ENCODE data around the gene SHD. TPM values are rescaled to one million over a fixed set of nuclear protein-coding genes. Genes with fewer than 3 reads are reported as not detected.

The SHD gene
- total RNA-seq, 1 donor from 2014 or later, result not detected

GRCh38 chr19:4297901-4298809, 19.1 kb downstream of the SHD start:
- intact Hi-C loops (cut with micrococcal nuclease), result no loop called here

DNA sequence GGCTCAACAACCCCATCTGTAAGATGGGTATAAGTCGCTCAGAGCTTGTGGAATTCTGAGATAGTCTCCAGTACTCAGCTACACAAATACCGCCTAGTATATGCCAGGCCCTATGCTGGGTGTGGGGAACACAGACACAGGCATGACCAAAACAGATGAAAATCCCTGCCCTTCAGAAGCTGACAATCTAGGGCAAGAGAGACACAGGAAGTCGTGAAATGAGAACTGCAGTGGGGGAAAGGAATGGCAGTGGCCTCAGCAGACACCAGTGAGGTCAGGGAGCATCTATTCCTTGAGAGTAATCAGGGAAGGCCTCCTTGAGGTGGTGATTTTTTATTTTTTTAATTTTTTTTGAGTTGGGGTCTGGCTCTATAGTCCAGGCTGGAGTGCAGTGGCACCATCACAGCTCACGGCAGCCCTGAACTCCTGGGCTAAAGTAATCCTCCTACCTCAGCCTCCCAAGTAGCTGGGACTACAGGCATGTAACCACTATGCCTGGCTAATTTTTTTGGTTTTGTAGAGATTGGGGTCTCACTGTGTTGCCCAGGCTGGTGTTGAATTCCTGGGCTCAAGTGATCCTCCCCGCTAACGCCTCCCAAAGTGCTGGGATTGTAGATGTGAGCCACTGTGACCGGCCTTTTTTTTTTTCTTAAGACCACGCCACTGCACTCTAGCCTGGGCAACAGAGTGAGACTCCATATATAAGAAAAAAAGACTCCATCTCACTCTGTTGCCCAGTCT, 19.9 kb downstream of the SHD start:
- intact Hi-C loops (cut with micrococcal nuclease), result no loop called here

DNA sequence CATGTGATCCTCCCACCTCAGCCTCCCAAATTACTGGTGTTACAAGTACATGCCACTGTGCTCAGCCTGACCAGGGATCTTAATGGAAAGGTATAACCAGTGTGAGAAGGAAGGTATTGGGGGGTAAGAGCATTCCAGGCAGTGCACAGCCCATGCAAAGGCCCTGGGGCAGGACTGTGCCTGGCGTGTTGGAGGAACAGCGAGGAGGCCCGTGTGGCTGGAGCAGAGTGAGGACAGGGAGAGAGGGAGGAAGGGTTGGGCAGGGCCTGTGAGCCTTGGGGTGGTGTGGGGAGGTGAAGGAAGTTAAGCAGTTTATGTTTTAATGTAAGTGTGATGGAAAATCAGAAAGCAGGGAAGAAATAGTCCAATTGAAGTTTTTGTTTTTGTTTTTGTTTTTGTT, 21.5 kb downstream of the SHD start:
- intact Hi-C loops (cut with micrococcal nuclease), result no loop called here

DNA sequence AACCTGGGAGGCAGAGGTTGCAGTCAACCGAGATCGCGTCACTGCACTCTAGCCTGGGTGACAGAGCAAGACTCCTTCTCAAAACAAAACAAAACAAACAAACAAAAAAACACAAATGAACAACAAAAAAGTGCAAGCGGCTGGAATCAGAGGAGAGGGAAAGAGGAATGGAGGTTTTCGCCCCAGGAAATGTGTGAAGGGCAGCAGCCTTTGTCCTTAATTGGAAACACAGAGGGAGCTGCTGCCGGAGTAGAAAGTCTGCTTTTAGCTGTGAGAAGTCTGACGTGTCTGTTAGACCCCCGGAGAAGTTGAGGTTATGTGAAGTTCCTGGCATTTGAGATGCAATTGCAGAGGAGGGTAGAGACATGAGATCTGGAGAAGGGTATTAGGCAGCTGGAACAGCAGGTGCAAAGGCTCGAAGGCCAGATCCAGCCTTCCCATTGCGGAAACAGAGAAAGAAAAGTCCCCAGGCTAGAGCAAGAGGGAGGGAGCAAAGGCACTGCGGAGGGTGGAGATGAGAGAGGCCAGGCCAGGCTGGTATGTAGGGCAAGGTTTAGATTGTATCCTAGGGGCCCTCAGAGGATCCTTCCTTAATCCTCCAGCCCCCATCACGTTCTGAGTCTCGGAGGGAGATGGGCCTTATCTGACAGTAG, 22.6 kb downstream of the SHD start:
- intact Hi-C loops (cut with micrococcal nuclease), result no loop called here

DNA sequence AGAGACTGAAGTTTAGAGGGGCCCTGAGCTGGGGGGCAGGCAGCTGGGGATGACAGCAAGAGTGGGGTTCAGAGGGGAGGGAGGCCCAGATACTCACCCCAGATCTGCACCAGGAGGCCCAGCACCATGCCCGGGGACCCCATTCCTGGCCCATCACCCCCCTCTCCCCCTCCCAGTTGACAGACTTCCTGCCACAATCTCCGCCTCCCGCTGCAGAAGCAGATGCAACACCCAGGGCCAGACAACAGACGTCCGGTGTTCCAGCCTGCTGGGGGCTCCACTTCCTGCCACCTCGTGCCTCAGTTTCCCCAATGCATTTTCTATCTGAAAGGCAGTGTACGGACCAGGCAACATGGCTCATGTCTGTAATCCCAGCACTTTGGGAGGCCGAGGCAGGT, 23.2 kb downstream of the SHD start, which contains the start of gene TMIGD2:
Gene TMIGD2 (minus strand): TSS at position 147 of the 398 bp plus-strand sequence. CDS start 4 bp downstream, at position 143.
- intact Hi-C loops (cut with micrococcal nuclease), result no loop called here

GRCh38 chr19:4303819-4304537, 24.9 kb downstream of the SHD start:
- intact Hi-C loops (cut with micrococcal nuclease), result no loop called here

DNA sequence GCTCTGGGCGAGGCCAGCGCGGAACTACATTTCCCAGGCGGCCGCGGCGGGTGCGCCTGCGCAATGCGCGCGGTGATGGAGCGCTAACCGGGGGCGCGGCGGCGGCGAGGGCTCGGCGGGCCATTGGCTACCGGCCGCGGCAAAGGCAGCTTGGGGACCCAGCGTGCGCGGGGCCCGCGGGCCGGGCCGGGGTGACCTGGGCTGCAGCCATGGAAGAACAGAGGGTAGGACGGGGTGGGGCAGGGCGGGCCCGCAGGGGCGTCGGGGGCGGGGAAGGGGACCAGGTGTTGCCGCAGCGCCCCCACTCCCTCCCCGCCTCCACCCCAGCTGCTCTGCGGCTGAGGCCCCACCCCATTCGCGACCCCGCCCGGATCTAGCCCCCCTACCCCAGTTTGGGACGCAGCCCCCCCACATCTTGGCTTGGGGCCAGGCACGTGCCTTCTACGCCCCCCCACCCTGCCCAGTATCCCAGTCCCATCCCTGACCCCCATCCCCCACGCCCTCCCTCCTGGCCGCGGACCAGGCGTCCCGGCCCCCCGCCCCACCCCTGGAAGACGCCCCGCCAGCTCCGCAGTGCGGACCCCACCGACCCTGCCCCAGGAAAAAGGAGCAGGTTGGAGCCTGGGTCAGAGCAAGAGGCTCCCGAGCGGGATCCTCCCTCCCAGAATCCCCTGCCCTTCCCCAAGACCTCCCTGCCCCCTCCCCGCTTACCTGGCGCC, 25.6 kb downstream of the SHD start, which contains the start of gene FSD1:
Gene FSD1 (plus strand): TSS at position 61 of the 719 bp plus-strand sequence. CDS start 149 bp downstream, at position 210.
- intact Hi-C loops (cut with micrococcal nuclease), result no loop called here

- intact Hi-C loops (cut with micrococcal nuclease), result no loop called here
Observed at GRCh38 chr19:4305257-4305612, 26.2 kb downstream of the SHD start.

DNA sequence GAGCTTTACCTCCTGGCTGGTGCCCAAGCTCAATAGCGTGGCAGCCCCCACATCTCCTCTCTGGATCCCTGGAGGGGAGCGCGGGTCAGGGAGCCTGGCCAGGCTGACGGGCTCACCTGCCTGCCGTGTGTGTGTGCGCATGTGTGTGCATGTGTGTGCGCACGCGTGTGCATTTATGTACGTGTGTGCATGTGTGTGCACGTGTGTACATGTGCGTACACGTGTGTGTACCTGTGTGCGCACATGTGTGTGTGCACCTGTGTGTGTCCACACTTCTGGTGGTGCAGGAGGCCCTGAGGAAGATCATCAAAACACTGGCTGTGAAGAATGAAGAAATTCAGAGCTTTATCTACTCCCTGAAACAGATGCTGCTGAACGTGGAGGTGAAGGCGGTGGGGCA, 26.6 kb downstream of the SHD start:
- intact Hi-C loops (cut with micrococcal nuclease), result no loop called here

DNA sequence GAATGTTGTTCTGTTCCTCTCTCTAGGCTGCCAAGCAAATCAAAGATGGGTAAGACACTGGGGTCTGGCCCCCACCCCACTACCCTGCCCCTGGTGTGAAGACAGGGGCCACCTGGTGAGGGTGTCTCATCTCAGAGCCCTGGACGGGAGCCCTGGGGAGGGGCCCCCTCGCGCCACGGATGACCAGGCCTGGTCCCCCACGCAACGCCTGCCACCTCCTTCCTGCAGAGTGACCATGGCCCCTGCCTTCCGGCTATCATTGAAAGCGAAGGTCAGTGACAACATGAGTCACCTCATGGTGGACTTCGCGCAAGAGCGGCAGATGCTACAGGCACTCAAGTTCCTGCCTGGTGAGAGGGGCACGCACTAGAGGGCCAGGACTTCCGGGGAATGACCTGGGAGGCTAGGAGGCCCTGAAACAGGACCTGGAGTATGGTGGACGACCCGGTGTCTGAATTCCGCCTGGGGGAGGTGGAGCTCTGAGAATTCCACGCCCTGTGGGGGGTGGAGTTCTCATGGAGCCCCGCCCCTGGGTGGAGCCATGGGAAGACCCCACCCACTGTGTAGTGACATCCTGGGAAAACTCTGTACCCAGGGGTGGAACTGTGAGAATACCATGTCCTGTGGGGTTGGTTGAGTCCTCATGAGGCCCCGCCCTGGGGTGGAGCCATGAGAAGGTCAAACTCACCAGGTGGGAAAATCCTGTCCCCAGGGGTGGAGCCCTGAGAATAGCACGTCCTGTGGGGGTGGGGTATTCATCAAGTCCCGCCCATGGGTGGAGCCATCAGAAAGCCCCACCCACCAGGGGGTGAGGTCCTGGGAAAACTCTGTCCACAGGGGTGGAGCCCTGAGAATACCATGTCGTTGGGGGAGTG, 31.4 kb downstream of the SHD start:
- intact Hi-C loops (cut with micrococcal nuclease), result no loop called here

DNA sequence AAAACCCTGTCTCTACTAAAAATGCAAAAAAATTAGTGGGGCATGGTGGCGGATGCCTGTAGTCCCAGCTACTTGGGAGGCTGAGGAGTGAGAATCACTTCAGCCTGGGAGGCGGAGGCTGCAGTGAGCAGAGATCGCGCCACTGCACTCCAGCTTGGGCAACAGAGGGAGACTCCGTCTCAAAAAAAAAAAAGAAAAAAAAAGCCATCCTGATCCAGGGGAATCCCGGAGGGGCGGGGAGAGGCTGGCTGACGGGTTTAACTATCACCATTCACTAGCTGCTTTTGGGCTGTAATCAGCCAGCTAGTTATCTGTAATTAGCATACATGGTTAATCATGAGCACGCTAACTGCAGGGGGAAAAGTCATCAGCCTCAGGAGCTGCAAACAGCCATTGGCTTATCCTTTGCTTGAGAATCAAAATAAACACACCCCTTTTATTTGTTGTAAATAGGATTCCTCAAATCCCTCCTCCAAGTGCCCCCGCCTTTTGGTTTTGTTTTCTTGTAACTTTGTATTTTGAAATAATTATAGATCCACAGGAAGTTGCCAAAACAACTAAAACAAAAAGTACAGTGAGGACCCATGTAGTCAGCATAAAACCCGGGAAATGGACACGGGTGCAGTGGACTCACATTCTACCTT, 34.9 kb downstream of the SHD start:
- intact Hi-C loops (cut with micrococcal nuclease), result no loop called here

DNA sequence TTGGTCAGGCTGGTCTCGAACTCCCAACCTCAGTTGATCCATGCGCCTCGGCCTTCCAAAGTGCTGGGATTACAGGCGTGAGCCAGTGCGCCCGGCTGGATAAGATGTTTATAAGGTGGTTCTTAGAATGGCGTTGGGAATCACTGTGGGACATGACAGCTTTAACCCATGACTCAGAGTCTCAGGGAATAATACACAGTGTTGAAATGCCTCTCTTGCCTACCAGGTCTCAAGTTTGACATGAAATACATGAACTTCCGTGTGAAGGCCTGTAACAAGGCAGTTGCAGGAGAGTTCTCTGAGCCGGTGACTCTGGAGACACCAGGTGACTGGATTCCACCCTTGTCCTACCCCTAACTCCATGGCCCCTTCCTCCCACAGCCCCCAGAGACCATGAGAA, 37.9 kb downstream of the SHD start:
- intact Hi-C loops (cut with micrococcal nuclease), result no loop called here

GRCh38 chr19:4318460-4318859, 39.4 kb downstream of the SHD start:
- intact Hi-C loops (cut with micrococcal nuclease), result no loop called here

- intact Hi-C loops (cut with micrococcal nuclease), result no loop called here
Observed at GRCh38 chr19:4319067-4319718, 40.1 kb downstream of the SHD start.

DNA sequence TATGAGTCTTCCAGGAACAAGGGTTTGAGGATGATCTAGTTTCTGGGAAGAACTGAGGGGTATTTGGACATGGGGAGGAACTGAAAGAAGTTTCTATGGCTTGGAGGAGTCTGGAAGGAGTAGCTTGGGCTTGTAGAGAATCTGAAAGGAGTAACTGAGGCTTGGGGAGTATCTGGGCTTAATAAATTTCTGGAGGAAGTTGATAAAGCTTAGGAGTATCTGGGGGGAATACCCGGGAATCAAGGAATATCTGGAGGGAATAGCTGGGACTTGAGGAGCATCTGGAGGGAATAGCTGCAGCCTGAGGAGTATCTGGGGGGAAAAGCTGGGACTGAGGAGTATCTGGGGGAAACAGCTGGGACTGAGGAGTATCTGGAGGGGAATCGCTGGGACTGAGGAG, 41.4 kb downstream of the SHD start:
- intact Hi-C loops (cut with micrococcal nuclease), result no loop called here

- intact Hi-C loops (cut with micrococcal nuclease), result no loop called here
Observed at GRCh38 chr19:4322942-4323665, 44.0 kb downstream of the SHD start.

- intact Hi-C loops (cut with micrococcal nuclease), result no loop called here
Observed at GRCh38 chr19:4323692-4324091, 44.6 kb downstream of the SHD start.

DNA sequence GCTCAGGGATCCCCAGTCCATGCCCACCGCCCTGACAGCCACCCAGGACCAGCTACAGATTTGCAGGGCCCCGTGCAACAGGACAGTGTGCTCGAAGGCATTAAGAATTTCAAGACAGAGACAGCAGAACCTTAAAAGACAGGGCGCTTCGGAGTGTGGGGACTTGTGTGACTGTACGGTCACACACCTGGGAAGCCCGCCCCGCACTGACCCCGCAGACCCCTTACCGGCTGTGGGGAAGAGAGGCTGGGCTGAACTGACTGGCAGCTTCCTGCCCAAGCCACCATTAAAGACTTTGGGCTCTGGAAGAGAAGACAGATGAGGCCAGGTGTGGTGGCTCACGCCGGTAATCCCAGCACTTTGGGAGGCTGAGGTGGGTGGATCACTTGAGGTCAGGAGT, 45.2 kb downstream of the SHD start:
- intact Hi-C loops (cut with micrococcal nuclease), result no loop called here

Measured in T-helper 2 cell treated with Interferon-gamma antibody and Interleukin-4, amounts not matched to agents 100 ng/mL and 5 ng/mL, for 36 hours (primary cell).